B cell (primary cell): ENCODE measurements around the gene FAIM. TPM values are rescaled to one million over a fixed set of nuclear protein-coding genes. Genes with fewer than 3 reads are reported as not detected.

Experiments
- ATAC-seq: fragments of 200-7000 bp; cut with Tn5 transposase; one replicate; pipeline ENCODE4 v1.10.0; 2021; ENCODE audit warnings: low read depth, mild to moderate bottlenecking, moderate number of reproducible peaks, moderate library complexity
- CTCF ChIA-PET: fragments of 350-600 bp; sonication (Branson Sonifier 250); formaldehyde crosslinking; loops from one replicate; lab custom pipeline; 2021; ENCODE audit warnings: antibody characterized with exemption, inconsistent platforms; lab: Charles Lee
- POLR2A ChIA-PET: fragments of 350-600 bp; sonication (Branson Sonifier 250); formaldehyde crosslinking; loops from one replicate; lab custom pipeline; 2021; ENCODE audit warnings: antibody characterized with exemption; lab: Charles Lee
- DNase-seq: peaks from one replicate; pipeline ENCODE4 v3.0.0; 2013
- H2AFZ ChIP-seq: 2 replicates; pipeline ENCODE4 v1.6.1; 2012; ENCODE audit warnings: mild to moderate bottlenecking, low read depth, low read length; ENCODE audit not compliant: insufficient read depth, poor library complexity, severe bottlenecking
- H3K27ac ChIP-seq, 2 donors: 1 replicate in 1 of 2; 2 replicates in 1 of 2; pipeline ENCODE4 v1.5.1; 2012 to 2013; ENCODE audit warnings: low read length in 2 of 2, mild to moderate bottlenecking in 2 of 2, moderate library complexity in 1 of 2
- H3K27me3 ChIP-seq, 4 experiments: fragments of 200-600 bp in 1 of 4; sonication (generic) in 1 of 4; replicated peaks in 1 of 4; 1 replicate in 2 of 4; 2 replicates in 2 of 4; pipeline versions ENCODE4 v1.6.1 to v1.7.0; 2013 to 2016; ENCODE audit warnings: low read length in 3 of 4, mild to moderate bottlenecking in 2 of 4, mixed read lengths in 1 of 4, moderate library complexity in 1 of 4; ENCODE audit not compliant: insufficient read depth in 4 of 4, control insufficient read depth in 3 of 4; ENCODE audit errors: control extremely low read depth in 1 of 4
- H3K36me3 ChIP-seq, 2 experiments: replicated peaks in 1 of 2; 1 replicate in 1 of 2; 2 replicates in 1 of 2; pipeline versions ENCODE4 v1.6.1 to v1.7.1; 2013; ENCODE audit warnings: low read length in 1 of 2; ENCODE audit not compliant: insufficient read depth in 2 of 2, control insufficient read depth in 1 of 2; ENCODE audit errors: control extremely low read depth in 1 of 2, extremely low read depth in 1 of 2
- H3K4me1 ChIP-seq, 2 donors: fragments of 200-600 bp in 1 of 2; sonication (generic) in 1 of 2; 1 replicate in 1 of 2; 2 replicates in 1 of 2; pipeline versions ENCODE4 v1.5.1 to v1.6.1; 2013 to 2017; ENCODE audit warnings: low read length in 2 of 2; ENCODE audit not compliant: control insufficient read depth in 2 of 2, insufficient read depth in 2 of 2
- H3K4me2 ChIP-seq: replicated peaks from 2 replicates; pipeline ENCODE3; 2012; ENCODE audit warnings: mild to moderate bottlenecking, low read depth, low read length; ENCODE audit not compliant: poor library complexity, severe bottlenecking
- H3K4me3 ChIP-seq, 5 experiments: fragments of 200-600 bp in 1 of 5; sonication (generic) in 1 of 5; 1 replicate in 3 of 5; 2 replicates in 2 of 5; pipeline versions ENCODE4 v1.5.1 to v1.7.0; 2011 to 2016; ENCODE audit warnings: low read length in 4 of 5, mild to moderate bottlenecking in 4 of 5, low read depth in 2 of 5, control low read depth in 1 of 5, moderate library complexity in 1 of 5; ENCODE audit not compliant: insufficient read depth in 1 of 5; ENCODE audit errors: control extremely low read depth in 1 of 5, extremely low read depth in 1 of 5
- H3K79me2 ChIP-seq: fragments of 200-600 bp; sonication (generic); one replicate; pipeline ENCODE4 v1.6.0; 2016; ENCODE audit warnings: low read length; ENCODE audit not compliant: control insufficient read depth, insufficient read depth
- H3K9ac ChIP-seq: fragments of 200-600 bp; sonication (generic); 2 replicates; pipeline ENCODE4 v1.6.1; 2017; ENCODE audit warnings: mild to moderate bottlenecking, low read length, moderate library complexity
- H3K9me3 ChIP-seq, 3 donors: one replicate each; pipeline versions ENCODE4 v1.6.1 to v1.7.1; 2013; ENCODE audit warnings: low read length in 2 of 3; ENCODE audit not compliant: control insufficient read depth in 2 of 3, insufficient read depth in 1 of 3; ENCODE audit errors: control extremely low read depth in 1 of 3
- H4K20me1 ChIP-seq: 2 replicates; pipeline ENCODE4 v1.6.0; 2012; ENCODE audit warnings: mild to moderate bottlenecking, low read length; ENCODE audit not compliant: insufficient read depth, control insufficient read depth, poor library complexity, severe bottlenecking
- H3K27ac Mint-ChIP-seq: one replicate; pipeline ENCODE4 v1.8.0; 2021; ENCODE audit warnings: mixed read lengths
- H3K27me3 Mint-ChIP-seq: one replicate; pipeline ENCODE4 v1.8.0; 2021; ENCODE audit warnings: mixed read lengths
- H3K4me1 Mint-ChIP-seq: one replicate; pipeline ENCODE4 v1.8.0; 2021; ENCODE audit warnings: mixed read lengths
- H3K4me3 Mint-ChIP-seq: one replicate; pipeline ENCODE4 v1.8.0; 2021; ENCODE audit warnings: mixed read lengths
- H3K9me3 Mint-ChIP-seq: one replicate; pipeline ENCODE4 v1.8.0; 2022; ENCODE audit warnings: mixed read lengths; ENCODE audit not compliant: insufficient read depth
- EZH2 ChIP-seq: IDR thresholded peaks from 2 replicates; pipeline ENCODE4 v1.6.1; 2012; ENCODE audit warnings: borderline replicate concordance, low read depth, mild to moderate bottlenecking, moderate library complexity, low read length; ENCODE audit not compliant: insufficient read depth, poor library complexity, severe bottlenecking
- WGBS: methylation state at CpG from one replicate; pipeline ENCODE4 v1.1.5; 2013; ENCODE audit warnings: missing lambda C conversion rate; ENCODE audit not compliant: insufficient coverage; 5-methylcytosine and 5-hydroxymethylcytosine counted together
- intact Hi-C: fragments of 100-400 bp; cut with micrococcal nuclease; formaldehyde crosslinking; loops from one replicate; pipeline ENCODE4 v1.10.0; 2022
- polyA plus RNA-seq: library from polyadenylated mRNA; depleted of rRNA; stranded (reverse); fragments of >200 nt; gene quantifications from 2 replicates; pipeline ENCODE4 v1.2.3, GENCODE V29; 2012
- total RNA-seq, 2 donors: library from RNA; stranded (reverse); fragments of 120-200 nt in 1 of 2; gene quantifications; 1 replicate in 1 of 2; 2 replicates in 1 of 2; pipeline versions ENCODE4 v1.2.3 to v1.2.4, GENCODE V29; 2013 to 2022
- TF ChIP-seq, protein P1 (sequence below): fragments of 200-600 bp; IDR thresholded peaks from one replicate; pipeline ENCODE4 v1.8.0; 2022; ENCODE audit warnings: antibody characterized with exemption, mild to moderate bottlenecking

FAIM gene
- total and polyA plus RNA-seq, 2 donors (not counting 1 experiment from before 2014, with no cell fraction given), result 2.3 to 16.3 TPM

DNA sequence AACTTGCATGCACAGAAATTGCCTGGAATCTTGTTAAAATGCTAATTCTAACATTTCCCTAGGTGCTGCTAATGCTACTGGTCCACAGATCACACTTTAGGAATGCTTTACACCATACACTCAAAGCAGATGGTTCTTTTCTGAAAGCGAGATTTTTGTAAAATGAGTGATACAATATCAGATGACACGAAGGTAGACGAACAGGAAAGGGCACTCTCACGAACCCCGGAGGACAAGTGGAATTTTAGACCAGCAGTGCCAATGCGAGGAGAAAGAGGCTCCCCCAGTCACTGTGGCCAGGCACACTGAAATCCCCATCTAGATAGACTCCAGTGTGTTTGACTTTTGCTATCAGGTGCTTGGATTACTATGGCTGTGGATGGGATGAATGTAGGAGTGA lies 21.0 kb downstream of the FAIM start:
- no peak overlapping the region for H3K4me3 Mint-ChIP-seq

DNA sequence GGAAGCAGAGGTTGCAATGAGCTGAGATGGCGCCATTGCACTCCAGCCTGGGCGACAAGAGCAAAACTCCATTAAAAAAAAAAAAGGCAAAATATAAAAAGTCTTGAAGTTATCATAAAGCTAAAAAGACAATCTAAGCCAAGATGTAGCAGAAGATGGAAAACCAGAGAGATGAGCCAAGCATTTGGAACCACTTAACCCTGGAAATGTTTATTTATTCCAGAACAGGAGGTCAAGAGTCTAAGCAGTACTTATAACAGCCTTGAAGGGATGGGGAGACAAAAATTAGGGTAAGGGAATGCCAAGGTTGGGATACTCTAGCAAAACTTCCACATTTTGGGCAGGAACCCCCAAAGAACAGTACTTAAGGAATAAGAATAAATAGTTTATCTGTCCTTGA lies 30.1 kb downstream of the FAIM start:
- CTCF ChIA-PET, result no interaction called here
- intact Hi-C loops, result no loop called here
- H2AFZ ChIP-seq, result no peak overlapping the region

More for the DNA sequence above, 21.0 kb downstream of the FAIM start:
- Histone ChIP-seq H3K9me3 (no peaks in the 10 kb centered on the region), H3K4me3 (no peak overlapping the region), H3K79me2 (no peaks in the 10 kb centered on the region), H3K4me1 (no peaks in the 10 kb centered on the region), H3K9ac (no peak overlapping the region), H2AFZ (no peak overlapping the region), H3K27ac (no peak overlapping the region), H3K36me3 (peaks cover 0 to 11% of the 10 kb centered on the region in 2 experiments), H3K4me2 (no peak overlapping the region), H3K27me3 (no peaks in the 10 kb centered on the region), H4K20me1 (no peaks in the 10 kb centered on the region)
- WGBS, result 92% methylated on average over 5 of the region's 6 CpGs
- no peak for TF ChIP-seq EZH2
- TF ChIP-seq, protein P1, sequence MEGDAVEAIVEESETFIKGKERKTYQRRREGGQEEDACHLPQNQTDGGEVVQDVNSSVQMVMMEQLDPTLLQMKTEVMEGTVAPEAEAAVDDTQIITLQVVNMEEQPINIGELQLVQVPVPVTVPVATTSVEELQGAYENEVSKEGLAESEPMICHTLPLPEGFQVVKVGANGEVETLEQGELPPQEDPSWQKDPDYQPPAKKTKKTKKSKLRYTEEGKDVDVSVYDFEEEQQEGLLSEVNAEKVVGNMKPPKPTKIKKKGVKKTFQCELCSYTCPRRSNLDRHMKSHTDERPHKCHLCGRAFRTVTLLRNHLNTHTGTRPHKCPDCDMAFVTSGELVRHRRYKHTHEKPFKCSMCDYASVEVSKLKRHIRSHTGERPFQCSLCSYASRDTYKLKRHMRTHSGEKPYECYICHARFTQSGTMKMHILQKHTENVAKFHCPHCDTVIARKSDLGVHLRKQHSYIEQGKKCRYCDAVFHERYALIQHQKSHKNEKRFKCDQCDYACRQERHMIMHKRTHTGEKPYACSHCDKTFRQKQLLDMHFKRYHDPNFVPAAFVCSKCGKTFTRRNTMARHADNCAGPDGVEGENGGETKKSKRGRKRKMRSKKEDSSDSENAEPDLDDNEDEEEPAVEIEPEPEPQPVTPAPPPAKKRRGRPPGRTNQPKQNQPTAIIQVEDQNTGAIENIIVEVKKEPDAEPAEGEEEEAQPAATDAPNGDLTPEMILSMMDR, result no peak
- intact Hi-C loops, result no loop called here
- no peaks in the 10 kb centered on the region for H3K9me3 Mint-ChIP-seq
- no peak overlapping the region for H3K27ac Mint-ChIP-seq
- ChIA-PET POLR2A (no interaction called here), CTCF (no interaction called here)
- H3K27me3 Mint-ChIP-seq, result no peaks in the 10 kb centered on the region
- ATAC-seq (no peak), DNase-seq (no peak)
- no peaks in the 10 kb centered on the region for H3K4me1 Mint-ChIP-seq

More for the DNA sequence above, 30.1 kb downstream of the FAIM start:
- no peak overlapping the region for H3K4me3 Mint-ChIP-seq
- Histone ChIP-seq H3K27me3 (no peaks in the 10 kb centered on the region), H3K27ac (no peak overlapping the region), H3K79me2 (no peaks in the 10 kb centered on the region), H3K4me1 (no peaks in the 10 kb centered on the region), H3K36me3 (no peaks in the 10 kb centered on the region), H3K9ac (no peak overlapping the region), H3K4me2 (no peak overlapping the region), H3K9me3 (peaks cover 0 to 2% (median 0%) of the 10 kb centered on the region in 3 donors), H3K4me3 (no peak overlapping the region), H4K20me1 (no peaks in the 10 kb centered on the region)
- no peak overlapping the region for H3K27ac Mint-ChIP-seq
- ATAC-seq (no peak), DNase-seq (no peak)
- H3K9me3 Mint-ChIP-seq, result no peaks in the 10 kb centered on the region
- POLR2A ChIA-PET, result no interaction called here
- no CpG with 5 or more reads among the region's 2 CpGs for WGBS
- no peaks in the 10 kb centered on the region for H3K27me3 Mint-ChIP-seq
- no peaks in the 10 kb centered on the region for H3K4me1 Mint-ChIP-seq
- no peak for TF ChIP-seq EZH2
- TF ChIP-seq, protein P1, result no peak
